HepG2 (cell line): ENCODE measurements around the gene SBNO2. TPM values are rescaled to one million over a fixed set of nuclear protein-coding genes. Genes with fewer than 3 reads are reported as not detected.

ENCODE experiments used
- FUBP1 ChIP-seq: sonication (generic); formaldehyde crosslinking; IDR thresholded peaks from 2 replicates; pipeline ENCODE4 v1.5.1; 2020; ENCODE audit warnings: missing genetic modification reagents, mild to moderate bottlenecking, borderline replicate concordance
- KLF11 ChIP-seq: IDR thresholded peaks from 2 replicates; pipeline ENCODE4 v1.6.1; 2016; ENCODE audit warnings: missing compliant biosample characterization
- MXD4 ChIP-seq: IDR thresholded peaks from 2 replicates; pipeline ENCODE4 v1.6.1; 2016; ENCODE audit warnings: mild to moderate bottlenecking, missing biosample characterization, missing genetic modification reagents
- PLSCR1 ChIP-seq: sonication (generic); formaldehyde crosslinking; IDR thresholded peaks from 2 replicates; pipeline ENCODE4 v1.5.0; 2020; ENCODE audit warnings: missing genetic modification reagents, mild to moderate bottlenecking, borderline replicate concordance
- POLR2G ChIP-seq: fragments of 200-400 bp; formaldehyde crosslinking; IDR thresholded peaks from 2 replicates; pipeline ENCODE4 v1.6.1; 2018; ENCODE audit warnings: mild to moderate bottlenecking, low read depth, low read length, moderate library complexity
- PRMT3 ChIP-seq: sonication (generic); formaldehyde crosslinking; IDR thresholded peaks from 2 replicates; pipeline ENCODE4 v1.8.1; 2022; ENCODE audit warnings: low read depth, mild to moderate bottlenecking, moderate library complexity, missing genetic modification reagents, borderline replicate concordance
- RELA ChIP-seq: sonication (generic); formaldehyde crosslinking; IDR thresholded peaks from 2 replicates; pipeline ENCODE4 v1.4.0; 2020; ENCODE audit warnings: missing genetic modification reagents
- SIN3A ChIP-seq: IDR thresholded peaks from 2 replicates; pipeline ENCODE4 v1.6.1; 2011; ENCODE audit warnings: low read depth, mild to moderate bottlenecking, control low read depth, low read length, borderline replicate concordance
- ZBTB34 ChIP-seq: sonication (generic); formaldehyde crosslinking; IDR thresholded peaks from 2 replicates; pipeline ENCODE4 v1.8.0; 2022; ENCODE audit warnings: mild to moderate bottlenecking, missing genetic modification reagents
- ZBTB4 ChIP-seq: sonication (generic); formaldehyde crosslinking; IDR thresholded peaks from 2 replicates; pipeline ENCODE4 v1.4.0; 2020; ENCODE audit warnings: missing genetic modification reagents, mild to moderate bottlenecking, borderline replicate concordance
- ZNF512B ChIP-seq: sonication (generic); formaldehyde crosslinking; IDR thresholded peaks from 2 replicates; pipeline ENCODE4 v1.5.1; 2020; ENCODE audit warnings: missing genetic modification reagents, mild to moderate bottlenecking, borderline replicate concordance
- ZNF800 ChIP-seq: sonication (generic); formaldehyde crosslinking; IDR thresholded peaks from 2 replicates; pipeline ENCODE4 v1.4.0; 2020; ENCODE audit warnings: missing genetic modification reagents
- polyA plus RNA-seq, 8 experiments: library from polyadenylated mRNA; depleted of rRNA in 3 of 8; stranded (reverse) in 7 of 8; unstranded in 1 of 8; fragments of >200 nt; fragmentation: Illumina TruSeq in 4 of 8; extraction: Trizol in 4 of 8; gene quantifications; 2 replicates each; pipeline versions ENCODE4 v1.2.1 to v1.2.3, GENCODE V29; 2011 to 2016; ENCODE audit warnings: low read depth in 4 of 8, missing spikeins in 1 of 8, mixed read lengths in 1 of 8; ENCODE audit not compliant: insufficient read depth in 1 of 8
- total RNA-seq, 5 experiments: library from RNA; depleted of rRNA; stranded (reverse); fragments of >200 nt; fragmentation: Illumina TruSeq; extraction: Trizol; gene quantifications; 2 replicates each; pipeline ENCODE4 v1.2.3, GENCODE V29; 2016; ENCODE audit warnings: low read depth in 1 of 5

Gene SBNO2
- total and polyA plus RNA-seq, 2 of the 13 experiments (the other 11 are each of a cell fraction or from before 2014, with no cell fraction given) = 8.6 to 10.4 TPM

- TF ChIP-seq MXD4 (CRISPR knock-in tag) (peak; percentile 38; the same call in 1 of the 2 replicates), ZBTB34 (no peak), RELA (no peak), PLSCR1 (CRISPR knock-in tag) (no peak), SIN3A (0 out of 2 replicates have a peak, but pooled peaks have one; percentile 29), ZBTB4 (CRISPR knock-in tag) (peak; percentile 82), ZNF512B (CRISPR knock-in tag) (no peak), ZNF800 (CRISPR knock-in tag) (no peak), POLR2G (peak; percentile 64), PRMT3 (no peak), KLF11 (no peak), FUBP1 (CRISPR knock-in tag) (no peak)
These were observed 31.3 kb upstream of the SBNO2 start, which contains the start of gene STK11 (continued) for GRCh38 chr19:1205114-1206099.
